ENCODE data around the gene MAP3K7. TPM values are rescaled to one million over a fixed set of nuclear protein-coding genes. Genes with fewer than 3 reads are reported as not detected.

MAP3K7 gene
- total and polyA plus RNA-seq, 11 donors = 9.6 to 26.1 (median 18.0) TPM

- Histone ChIP-seq H3K9me3 (no peaks in the 10 kb centered on the region), H3K36me3 (no peaks in the 10 kb centered on the region), H3K4me3 (no peak overlapping the region), H3K27me3 (peaks cover 0 to 32% (median 0%) of the 10 kb centered on the region in 9 donors), H3K4me1 (peaks cover 0 to 6% (median 0%) of the 10 kb centered on the region in 12 donors), H3K27ac (no peak overlapping the region)
- 38 to 62% (median 49%) methylated on average over 1 of the region's 1 CpG for WGBS, 4 donors
- intact Hi-C loops (cut with DNase I) = no loop called here
- ATAC-seq (no peak), DNase-seq (no peak)
- TF ChIP-seq POLR2A (IDR thresholded peaks at IDR 0.05) (no peak), CTCF (IDR thresholded peaks at IDR 0.05) (no peak)
These were observed 19.0 kb upstream of the MAP3K7 start for GRCh38 chr6:90605749-90606340.

DNA sequence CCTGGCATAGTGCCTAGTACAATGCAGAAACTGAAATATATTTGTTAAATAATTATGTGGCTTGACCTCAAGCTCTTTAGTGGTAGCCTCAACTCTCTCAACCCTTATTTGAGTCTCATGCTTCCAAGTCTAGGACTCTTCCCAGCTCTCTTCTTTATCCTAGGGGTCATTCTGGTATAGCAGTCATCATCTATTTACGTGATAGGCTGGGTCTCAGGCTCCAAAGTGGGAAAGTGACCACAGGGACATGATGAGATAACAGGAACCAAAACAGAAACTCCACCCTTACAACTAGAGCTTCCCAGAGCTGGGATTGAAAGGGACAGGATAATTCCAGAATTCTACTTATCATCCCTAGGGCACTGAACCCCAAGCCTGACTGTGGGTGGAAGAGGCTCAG lies 17.7 kb upstream of the MAP3K7 start:
- no peak overlapping the region for H3K27ac ChIP-seq
- no peaks in the 10 kb centered on the region for H3K9me3 ChIP-seq
- H3K4me3 ChIP-seq = no peak overlapping the region
- no peak for DNase-seq
- intact Hi-C loops (cut with DNase I) = no loop called here
- H3K27me3 ChIP-seq = peaks cover 0 to 20% (median 0%) of the 10 kb centered on the region in 9 donors
- TF ChIP-seq CTCF (IDR thresholded peaks at IDR 0.05) (no peak), POLR2A (IDR thresholded peaks at IDR 0.05) (no peak)
- no peak for ATAC-seq
- H3K36me3 ChIP-seq = no peaks in the 10 kb centered on the region
- H3K4me1 ChIP-seq = no peaks in the 10 kb centered on the region
- 57 to 71% (median 68%) methylated on average over 1 of the region's 1 CpG for WGBS, 4 donors

DNA sequence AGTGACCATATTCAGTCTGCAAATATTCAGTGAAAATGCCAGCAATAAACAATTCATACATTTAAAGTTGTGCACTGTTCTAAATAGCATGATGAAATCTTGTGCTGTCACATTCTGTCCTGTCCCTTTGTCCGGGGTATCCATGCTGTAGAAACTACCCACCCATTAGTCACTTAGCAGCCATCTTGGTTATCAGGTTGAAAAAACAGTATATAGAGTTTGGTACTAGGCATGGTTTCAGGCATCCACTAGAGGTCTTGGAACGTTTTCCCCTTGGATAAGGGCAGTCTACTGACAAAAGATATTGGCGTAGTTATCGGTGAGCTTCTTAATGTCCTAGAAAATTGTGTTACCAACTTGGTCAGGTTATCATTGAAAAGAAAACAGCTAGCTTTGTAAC lies 12.3 kb upstream of the MAP3K7 start:
- TF ChIP-seq POLR2A (IDR thresholded peaks at IDR 0.05) (no peak), CTCF (IDR thresholded peaks at IDR 0.05) (no peak)
- Histone ChIP-seq H3K27me3 (peaks cover 0 to 41% (median 0%) of the 10 kb centered on the region in 9 donors), H3K27ac (no peak overlapping the region), H3K4me1 (no peaks in the 10 kb centered on the region), H3K4me3 (no peak overlapping the region), H3K36me3 (no peaks in the 10 kb centered on the region), H3K9me3 (no peaks in the 10 kb centered on the region)
- 68 to 77% (median 71%) methylated on average over 4 of the region's 4 CpGs for WGBS, 4 donors
- ATAC-seq (no peak), DNase-seq (no peak)
- intact Hi-C loops (cut with DNase I) = no loop called here

DNA sequence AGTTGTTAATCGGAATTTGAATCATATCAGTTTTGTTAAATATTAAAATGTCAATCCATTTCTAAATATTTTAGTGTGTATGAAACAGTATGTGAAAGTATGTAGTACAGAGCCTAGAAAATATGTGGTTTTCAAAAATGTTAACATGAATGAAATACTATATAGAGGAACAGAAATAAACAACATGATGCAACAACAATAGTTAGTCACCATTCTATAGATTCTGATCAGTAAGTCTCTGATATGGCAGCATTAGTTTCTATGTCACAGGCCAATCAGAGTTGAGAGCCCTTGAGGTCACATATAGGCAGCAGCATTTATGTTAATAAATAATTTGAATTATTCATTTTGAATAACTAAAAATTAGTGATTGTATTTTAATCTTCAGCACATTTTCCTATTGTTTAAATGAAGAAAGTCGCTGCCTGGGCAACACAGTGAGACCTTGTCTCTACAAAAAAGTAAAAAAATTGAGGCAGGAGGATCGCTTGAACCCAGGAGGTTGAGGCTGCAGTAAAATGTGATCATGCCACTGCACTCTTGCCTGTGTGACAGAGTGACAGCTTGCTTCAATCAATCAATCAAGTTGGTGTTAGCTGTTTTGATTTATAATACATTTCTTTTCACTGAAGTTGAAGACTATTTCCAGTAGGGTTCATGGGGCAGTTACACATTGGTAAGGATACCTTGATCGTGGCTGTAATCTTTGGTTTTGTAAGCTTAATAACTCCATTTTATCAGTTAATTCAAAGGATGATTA lies 11.5 kb upstream of the MAP3K7 start:
- DNase-seq (no peak), ATAC-seq (no peak)
- H3K27ac ChIP-seq = no peak overlapping the region
- TF ChIP-seq POLR2A (IDR thresholded peaks at IDR 0.05) (no peak), CTCF (IDR thresholded peaks at IDR 0.05) (no peak)
- 78 to 82% (median 81%) methylated on average over 4 of the region's 4 CpGs for WGBS, 4 donors
- no peak overlapping the region for H3K4me3 ChIP-seq
- H3K27me3 ChIP-seq = peaks cover 0 to 40% (median 0%) of the 10 kb centered on the region in 9 donors
- no peaks in the 10 kb centered on the region for H3K4me1 ChIP-seq
- intact Hi-C loops (cut with DNase I) = no loop called here
- H3K36me3 ChIP-seq = no peaks in the 10 kb centered on the region
- no peaks in the 10 kb centered on the region for H3K9me3 ChIP-seq
